Measurements from ENCODE around the gene SRSF2. TPM values are rescaled to one million over a fixed set of nuclear protein-coding genes. Genes with fewer than 3 reads are reported as not detected.
"Not testable (repeated sequence)": the region's sequence is repeated elsewhere in the genome, so short reads cannot be mapped to it uniquely, and the experiment has no call there.

Gene SRSF2
- total RNA-seq, 2 experiments from 2014 or later: 299 TPM

DNA sequence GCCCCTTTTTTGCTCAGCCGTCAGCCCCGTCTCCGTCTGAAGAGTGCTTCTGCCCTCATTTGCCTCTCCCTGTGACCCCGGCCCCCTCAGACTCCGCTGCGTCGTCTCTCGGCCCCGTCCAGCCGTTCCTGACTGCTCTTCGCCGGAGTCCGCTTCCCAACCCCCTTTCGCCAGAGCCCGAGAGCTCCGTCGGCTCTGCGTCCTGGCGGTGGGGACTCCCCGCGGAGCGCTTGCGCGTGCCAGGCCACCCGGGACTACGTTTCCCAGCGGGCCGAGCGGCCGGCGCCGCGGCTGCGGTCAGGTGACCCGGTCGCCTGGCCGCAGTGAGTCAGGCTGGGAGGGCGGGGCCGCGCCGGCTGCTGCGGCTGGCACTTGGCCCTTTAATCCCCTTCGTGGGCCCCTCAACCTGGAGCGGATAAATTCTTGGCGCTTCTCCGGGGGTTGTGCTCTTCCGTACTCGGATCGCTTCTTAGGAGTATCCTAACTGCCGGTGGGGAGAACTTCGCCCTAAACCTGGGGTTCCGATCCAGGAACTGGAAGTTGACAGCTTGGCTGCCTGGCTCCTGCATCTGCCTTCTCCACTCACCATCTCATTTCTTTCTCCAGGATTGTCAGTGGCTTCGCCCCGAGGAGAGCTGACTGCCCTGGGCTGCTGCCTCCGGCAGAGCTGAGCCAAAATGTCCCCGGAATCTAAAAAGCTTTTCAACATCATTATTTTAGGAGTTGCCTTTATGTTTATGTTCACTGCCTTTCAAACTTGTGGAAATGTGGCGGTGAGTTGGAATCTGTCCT lies 741 bp upstream of the SRSF2 start, which contains the start of gene MFSD11:
Gene MFSD11 (plus strand): TSS at position 444 of the 792 bp plus-strand sequence. CDS start 234 bp downstream, at position 678.
- H3K27me3 Mint-ChIP-seq: no peaks in the 10 kb centered on the region
- peak within 1 kb of the TSS; percentile 95 for H3K4me3 Mint-ChIP-seq
- H3K9me3 Mint-ChIP-seq: no peaks in the 10 kb centered on the region
- peaks cover 46% of the 10 kb centered on the region for H3K4me1 Mint-ChIP-seq (ENCODE audit: low read depth)
- H3K36me3 Mint-ChIP-seq: peaks cover 51% of the 10 kb centered on the region
- intact Hi-C loops (cut with micrococcal nuclease): loop anchor here (1.0 to 5.0 kb wide), 6 partner anchors 12 to 719 kb away; partner anchors contain the start of genes JMJD6, METTL23 and UBALD2
- CTCF ChIA-PET: interaction anchor here (1.1 to 2.2 kb wide), 2 partner anchors 10 to 24 kb away, joined by 3 to 10 read pairs; no protein-coding TSS in a partner anchor
- POLR2A ChIA-PET: interaction anchor here (0.6 to 6.5 kb wide), 7 partner anchors 8 to 180 kb away, joined by 3 to 79 read pairs (median 6); partner anchors contain the start of genes JMJD6 and METTL23
- H3K27ac Mint-ChIP-seq: peak within 1 kb of the TSS; percentile 100
- DNase-seq: peak; percentile 94

DNA sequence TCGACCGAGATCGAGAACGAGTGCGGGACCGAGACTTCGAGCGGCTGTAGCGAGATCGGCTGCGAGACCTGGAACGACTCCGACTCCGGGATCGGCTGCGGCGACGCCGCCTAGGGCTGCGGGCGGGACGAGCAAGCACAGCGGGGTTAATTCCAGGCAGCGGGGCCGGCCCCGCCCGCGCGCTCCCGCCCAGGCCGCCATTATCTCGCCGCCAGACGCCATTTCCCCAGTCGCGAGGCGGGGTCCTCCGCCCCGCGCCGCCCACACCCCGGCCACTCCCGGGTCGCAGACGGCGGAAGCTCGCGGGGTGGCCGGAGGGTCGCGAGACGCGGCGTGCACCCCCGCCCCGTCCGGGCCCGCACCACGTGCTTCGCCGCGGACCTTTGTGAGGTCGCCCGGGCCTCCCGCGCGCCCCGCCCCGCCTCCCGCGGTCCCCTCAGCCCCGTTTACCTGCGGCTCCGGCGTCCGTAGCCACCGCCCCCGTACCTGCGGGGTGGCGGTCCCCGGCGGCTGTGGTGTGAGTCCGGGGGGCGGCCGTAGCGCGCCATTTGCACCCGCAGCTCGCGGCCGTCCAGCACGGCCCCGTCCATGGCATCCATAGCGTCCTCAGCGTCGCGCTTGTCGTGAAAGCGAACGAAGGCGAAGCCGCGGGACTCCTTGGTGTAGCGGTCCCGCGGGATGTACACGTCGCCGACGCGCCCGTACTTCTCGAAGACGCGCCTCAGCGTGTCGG lies 616 bp downstream of the SRSF2 start:
- intact Hi-C loops (cut with micrococcal nuclease): loop anchor here (1.0 to 5.0 kb wide), 6 partner anchors 10 to 721 kb away; partner anchors contain the start of genes JMJD6, METTL23 and UBALD2
- peaks cover 54% of the 10 kb centered on the region for H3K36me3 Mint-ChIP-seq
- peak overlapping the region; percentile 95 for H3K4me3 Mint-ChIP-seq
- CTCF ChIA-PET: interaction anchor here (2.2 kb wide), 1 partner anchor 9 kb away, joined by 10 read pairs; no protein-coding TSS in a partner anchor
- H3K27me3 Mint-ChIP-seq: no peaks in the 10 kb centered on the region
- H3K9me3 Mint-ChIP-seq: no peaks in the 10 kb centered on the region
- peak overlapping the region; percentile 100 for H3K27ac Mint-ChIP-seq
- POLR2A ChIA-PET: interaction anchor here (1.6 to 6.5 kb wide), 5 partner anchors 10 to 179 kb away, joined by 3 to 79 read pairs (median 7); partner anchors contain the start of genes JMJD6 and METTL23
- peak; percentile 82 for DNase-seq
- peaks cover 47% of the 10 kb centered on the region for H3K4me1 Mint-ChIP-seq (ENCODE audit: low read depth)

DNA sequence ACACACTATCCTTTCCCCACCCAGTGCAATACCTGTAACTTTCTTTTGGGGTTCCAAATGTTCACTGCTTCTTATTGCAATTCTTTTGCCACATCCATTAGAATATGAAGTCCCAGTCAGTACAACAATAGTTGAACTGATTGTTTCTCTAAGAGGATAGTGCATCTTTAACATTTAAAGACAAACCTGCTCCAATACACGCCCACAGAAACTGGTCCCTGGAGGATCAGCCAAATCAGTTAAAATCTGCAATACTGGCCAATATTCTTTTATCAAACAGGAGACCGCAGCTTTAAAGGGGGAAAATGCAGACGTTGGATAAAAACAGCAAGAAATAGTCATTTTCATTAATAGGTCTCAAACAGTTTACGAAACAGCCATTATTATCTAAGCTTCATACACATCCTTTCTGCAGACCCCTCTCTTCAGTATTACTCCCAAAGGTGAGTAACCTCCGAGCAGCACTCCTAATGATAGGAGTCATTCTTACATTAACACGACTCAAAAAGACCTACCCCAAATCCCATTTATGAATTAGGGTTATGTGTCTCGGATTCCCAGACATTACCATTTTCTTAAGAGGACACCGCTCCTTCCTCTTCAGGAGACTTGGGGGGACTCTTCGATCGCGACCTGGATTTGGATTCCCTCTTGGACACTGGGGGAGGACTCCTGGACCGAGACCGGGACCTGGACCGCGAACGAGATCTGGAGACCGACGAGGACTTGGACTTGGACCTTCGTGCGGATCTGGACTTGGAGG lies 1.4 kb downstream of the SRSF2 start:
- H3K27ac Mint-ChIP-seq: peak overlapping the region; percentile 92
- peak overlapping the region; percentile 85 for H3K4me3 Mint-ChIP-seq
- CTCF ChIA-PET: interaction anchor here (0.8 to 2.2 kb wide), 3 partner anchors 8 to 22 kb away, joined by 3 to 10 read pairs (median 8); no protein-coding TSS in a partner anchor
- no peaks in the 10 kb centered on the region for H3K9me3 Mint-ChIP-seq
- intact Hi-C loops (cut with micrococcal nuclease): loop anchor here (5.0 kb wide), 2 partner anchors 468 to 722 kb away; partner anchors contain the start of gene UBALD2
- POLR2A ChIA-PET: interaction anchor here (0.5 to 6.5 kb wide), 7 partner anchors 9 to 192 kb away, joined by 3 to 79 read pairs (median 3); partner anchors contain the start of genes JMJD6 and METTL23
- no peak for DNase-seq
- H3K27me3 Mint-ChIP-seq: no peaks in the 10 kb centered on the region
- H3K4me1 Mint-ChIP-seq (ENCODE audit: low read depth): peaks cover 48% of the 10 kb centered on the region
- peaks cover 55% of the 10 kb centered on the region for H3K36me3 Mint-ChIP-seq

DNA sequence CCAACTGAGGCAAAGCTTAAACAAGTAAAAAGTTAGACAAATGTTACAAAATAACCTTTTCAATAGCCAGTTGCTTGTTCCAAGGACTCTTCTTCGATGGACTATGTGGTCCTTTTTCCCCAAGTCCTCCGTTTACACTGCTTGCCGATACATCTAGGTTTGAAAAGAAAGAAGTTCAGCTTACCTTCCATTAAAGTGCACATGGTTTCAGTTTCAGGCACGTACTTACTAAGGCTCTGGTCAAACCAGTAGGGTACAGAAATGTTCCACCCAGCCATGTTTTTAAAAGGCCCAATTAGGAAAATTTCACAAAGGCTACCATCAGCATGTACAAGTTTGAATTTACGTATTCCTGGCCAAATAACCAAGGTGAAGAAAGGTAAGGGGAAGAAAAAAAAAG lies 2.1 kb downstream of the SRSF2 start:
- DNase-seq: no peak
- ChIA-PET POLR2A (interaction anchor here (0.5 to 6.5 kb wide), 5 partner anchors 9 to 192 kb away, joined by 3 to 79 read pairs (median 3); partner anchors contain the start of genes JMJD6 and METTL23), CTCF (interaction anchor here (0.8 to 1.3 kb wide), 2 partner anchors 8 to 21 kb away, joined by 3 to 8 read pairs; no protein-coding TSS in a partner anchor)
- H3K27me3 Mint-ChIP-seq: no peaks in the 10 kb centered on the region
- H3K4me3 Mint-ChIP-seq: peak overlapping the region; percentile 85
- H3K27ac Mint-ChIP-seq: peak overlapping the region; percentile 92
- peaks cover 54% of the 10 kb centered on the region for H3K36me3 Mint-ChIP-seq
- intact Hi-C loops (cut with micrococcal nuclease): loop anchor here (5.0 kb wide), 2 partner anchors 468 to 722 kb away; partner anchors contain the start of gene UBALD2
- no peaks in the 10 kb centered on the region for H3K9me3 Mint-ChIP-seq
- peaks cover 49% of the 10 kb centered on the region for H3K4me1 Mint-ChIP-seq (ENCODE audit: low read depth)

DNA sequence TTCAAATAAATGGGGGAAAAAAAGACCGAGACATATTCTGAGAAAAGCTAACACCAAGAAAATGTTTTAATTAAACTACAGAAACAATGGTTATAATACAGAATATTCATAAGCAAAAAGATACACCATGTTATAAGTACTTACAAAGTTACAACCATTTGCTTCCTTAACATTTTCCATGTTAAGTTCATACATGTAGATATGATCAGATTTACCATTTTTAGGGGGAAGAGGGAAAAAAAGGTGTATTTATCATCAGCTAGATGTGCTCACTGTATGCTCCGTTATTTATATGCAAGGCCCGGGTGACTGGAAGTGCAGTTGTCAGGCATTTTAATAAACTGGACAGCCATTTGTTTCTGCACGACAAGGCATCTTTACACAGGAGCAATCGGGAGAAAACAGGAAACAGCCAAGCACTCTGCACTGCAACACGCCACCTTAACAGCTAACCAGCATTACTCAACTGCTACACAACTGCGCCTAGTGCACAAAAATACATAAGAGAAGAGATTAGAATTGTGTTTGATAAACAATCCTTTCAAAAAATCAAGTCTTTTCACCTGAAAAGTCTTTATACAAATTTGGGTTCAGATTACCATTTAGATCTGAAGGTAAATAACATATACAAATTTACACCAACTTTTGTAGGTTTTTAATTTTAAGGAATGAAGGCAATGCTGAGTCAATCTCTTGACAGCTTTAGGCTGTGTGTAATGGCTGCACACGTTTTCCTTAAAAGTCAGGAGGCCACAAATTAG lies 2.9 kb downstream of the SRSF2 start:
- intact Hi-C loops (cut with micrococcal nuclease): no loop called here
- H3K4me1 Mint-ChIP-seq (ENCODE audit: low read depth): peaks cover 52% of the 10 kb centered on the region
- no peaks in the 10 kb centered on the region for H3K27me3 Mint-ChIP-seq
- H3K36me3 Mint-ChIP-seq: peaks cover 59% of the 10 kb centered on the region
- ChIA-PET CTCF (interaction anchor here (0.7 to 1.3 kb wide), 3 partner anchors 20 to 176 kb away, joined by 3 read pairs; no protein-coding TSS in a partner anchor), POLR2A (interaction anchor here (1.4 to 6.5 kb wide), 4 partner anchors 8 to 176 kb away, joined by 3 to 79 read pairs (median 4); partner anchors contain the start of genes JMJD6 and METTL23)
- H3K27ac Mint-ChIP-seq: peak overlapping the region; percentile 92
- H3K4me3 Mint-ChIP-seq: peak overlapping the region; percentile 85
- peak; percentile 45 for DNase-seq
- H3K9me3 Mint-ChIP-seq: no peaks in the 10 kb centered on the region

DNA sequence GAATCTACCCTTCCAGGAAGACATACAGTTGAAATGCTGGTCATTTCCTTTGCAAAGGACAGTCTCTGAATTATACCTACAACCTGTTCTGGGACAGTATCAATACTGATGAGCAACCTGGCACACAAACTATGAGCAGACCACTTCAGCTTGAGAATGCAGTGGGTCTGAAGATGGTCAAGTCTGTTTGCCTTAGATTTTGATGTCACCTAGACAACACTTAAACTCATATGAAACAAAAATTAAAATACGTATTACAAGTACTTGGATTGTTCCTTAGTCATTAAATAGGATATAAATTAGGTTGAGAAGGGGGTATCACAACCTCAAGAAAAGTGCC lies 3.5 kb downstream of the SRSF2 start:
- DNase-seq: no peak
- H3K27me3 Mint-ChIP-seq: no peaks in the 10 kb centered on the region
- peaks cover 48% of the 10 kb centered on the region for H3K4me1 Mint-ChIP-seq (ENCODE audit: low read depth)
- intact Hi-C loops (cut with micrococcal nuclease): no loop called here
- H3K9me3 Mint-ChIP-seq: no peaks in the 10 kb centered on the region
- peaks cover 59% of the 10 kb centered on the region for H3K36me3 Mint-ChIP-seq
- peak overlapping the region; percentile 85 for H3K4me3 Mint-ChIP-seq
- CTCF ChIA-PET: interaction anchor here (1.2 kb wide), 1 partner anchor 20 kb away, joined by 3 read pairs; no protein-coding TSS in a partner anchor
- POLR2A ChIA-PET: interaction anchor here (1.6 kb wide), 1 partner anchor 176 kb away, joined by 4 read pairs; no protein-coding TSS in a partner anchor
- peak overlapping the region; percentile 92 for H3K27ac Mint-ChIP-seq

DNA sequence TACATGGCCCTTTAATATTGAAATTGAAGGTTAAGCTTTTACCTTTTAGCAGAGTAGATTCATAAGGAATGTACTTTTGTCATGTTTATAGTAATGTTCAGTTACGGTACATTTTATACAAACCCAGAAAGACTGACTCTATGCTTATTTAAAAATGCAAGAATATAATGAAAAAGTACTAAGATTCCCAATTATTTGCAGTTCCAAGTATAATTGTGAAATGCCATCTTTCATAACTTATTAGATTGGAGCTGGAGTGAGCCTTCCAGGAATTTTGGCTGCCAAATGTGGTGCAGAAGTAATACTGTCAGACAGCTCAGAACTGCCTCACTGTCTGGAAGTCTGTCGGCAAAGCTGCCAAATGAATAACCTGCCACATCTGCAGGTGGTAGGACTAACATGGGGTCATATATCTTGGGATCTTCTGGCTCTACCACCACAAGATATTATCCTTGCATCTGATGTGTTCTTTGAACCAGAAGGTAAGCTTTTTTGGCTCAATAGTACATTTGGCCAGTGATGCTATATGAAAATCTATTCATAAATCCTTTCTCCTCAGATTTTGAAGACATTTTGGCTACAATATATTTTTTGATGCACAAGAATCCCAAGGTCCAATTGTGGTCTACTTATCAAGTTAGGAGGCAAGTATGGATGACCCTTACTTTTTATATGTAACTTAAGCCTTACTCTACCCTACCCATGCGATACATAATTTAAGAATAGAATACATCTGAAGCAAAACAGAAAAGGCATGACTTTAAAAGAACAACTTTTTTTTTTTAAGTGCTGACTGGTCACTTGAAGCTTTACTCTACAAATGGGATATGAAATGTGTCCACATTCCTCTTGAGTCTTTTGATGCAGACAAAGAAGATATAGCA lies 4.2 kb downstream of the SRSF2 start:
- intact Hi-C loops (cut with micrococcal nuclease): no loop called here
- CTCF ChIA-PET: interaction anchor here (1.2 kb wide), 1 partner anchor 19 kb away, joined by 3 read pairs; no protein-coding TSS in a partner anchor
- Mint-ChIP-seq H3K27ac (peak overlapping the region; percentile 92), H3K27me3 (no peaks in the 10 kb centered on the region), H3K36me3 (peaks cover 59% of the 10 kb centered on the region), H3K4me1 (ENCODE audit: low read depth) (peaks cover 42% of the 10 kb centered on the region), H3K4me3 (peak overlapping the region; percentile 85), H3K9me3 (no peaks in the 10 kb centered on the region)
- POLR2A ChIA-PET: interaction anchor here (0.5 to 1.6 kb wide), 5 partner anchors 10 to 304 kb away, joined by 3 to 4 read pairs (median 3); no protein-coding TSS in a partner anchor
- no peak for DNase-seq

DNA sequence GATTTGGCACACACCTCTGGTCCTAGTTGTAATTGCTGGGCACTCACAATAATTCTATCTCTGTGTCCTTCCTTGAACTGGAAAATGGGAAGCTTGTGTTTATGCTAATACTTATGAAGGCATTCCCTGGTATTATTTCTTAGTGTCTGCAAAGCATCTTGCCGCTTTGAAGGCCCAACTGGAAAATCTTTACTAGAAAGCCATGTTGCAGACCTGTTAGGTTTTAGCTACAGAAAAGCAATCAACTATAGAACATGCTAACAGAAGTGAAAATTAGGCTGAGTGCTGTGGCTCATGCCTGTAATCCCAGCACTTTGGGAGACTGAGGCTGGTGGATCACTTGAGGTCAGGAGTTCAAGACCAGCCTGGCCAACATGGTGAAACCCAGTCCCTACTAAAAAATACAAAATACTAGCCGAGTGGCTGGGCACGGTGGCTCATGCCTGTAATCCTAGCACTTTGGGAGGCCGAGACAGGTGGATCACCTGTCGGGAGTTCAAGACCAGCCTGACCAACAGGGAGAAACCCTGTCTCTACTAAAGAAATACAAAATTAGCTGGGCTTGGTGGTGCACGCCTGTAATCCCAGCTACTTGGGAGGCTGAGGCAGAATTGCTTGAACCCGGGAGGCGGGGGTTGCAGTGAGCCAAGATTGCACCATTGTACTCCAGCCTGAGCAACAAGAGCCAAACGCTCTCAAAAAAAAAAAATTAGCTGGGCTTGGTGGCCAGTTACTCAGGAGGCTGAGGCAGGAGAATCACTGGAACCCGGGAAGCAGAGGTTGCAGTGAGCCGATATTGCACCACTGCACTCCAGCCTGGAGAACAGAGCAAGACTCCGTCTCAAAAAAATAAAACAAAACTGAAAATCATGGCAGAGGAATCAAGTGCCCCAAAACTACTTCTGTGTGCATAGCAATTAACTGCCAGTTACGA lies 5.1 kb downstream of the SRSF2 start:
- POLR2A ChIA-PET: interaction anchor here (0.5 to 1.6 kb wide), 5 partner anchors 11 to 305 kb away, joined by 3 to 4 read pairs (median 3); no protein-coding TSS in a partner anchor
- H3K9me3 Mint-ChIP-seq; CTCF ChIA-PET; intact Hi-C loops (cut with micrococcal nuclease); H3K4me3 Mint-ChIP-seq; DNase-seq; H3K27me3 Mint-ChIP-seq: not testable (repeated sequence)
- Mint-ChIP-seq H3K4me1 (ENCODE audit: low read depth) (peaks cover 45% of the 10 kb centered on the region), H3K36me3 (peaks cover 60% of the 10 kb centered on the region), H3K27ac (peak overlapping the region; percentile 71)

Measured in activated CD4-positive, alpha-beta memory T cell treated with anti-CD3 and anti-CD28 coated beads for 36 hours (primary cell).